Stomach (tissue), 4 donors: ENCODE data around the gene MYZAP.

Experiments used
- CTCF ChIP-seq, 7 experiments: fragments of 450-650 bp in 4 of 7; fragments of 200-600 bp in 3 of 7; sonication (generic) in 3 of 7; IDR thresholded peaks; one replicate each; pipeline ENCODE4 v1.5.1; 2016 to 2019; ENCODE audit warnings: antibody characterized with exemption in 7 of 7, control low read depth in 2 of 7, mild to moderate bottlenecking in 1 of 7
- EP300 ChIP-seq: sonication (generic); formaldehyde crosslinking; IDR thresholded peaks from one replicate; pipeline ENCODE4 v1.6.1; 2017; ENCODE audit warnings: antibody characterized with exemption
- POLR2A ChIP-seq, 4 donors: fragments of 450-650 bp; IDR thresholded peaks; one replicate each; pipeline ENCODE4 v1.6.1; 2016; ENCODE audit warnings: antibody characterized with exemption in 4 of 4, control low read depth in 2 of 4, mild to moderate bottlenecking in 1 of 4, moderate library complexity in 1 of 4
- POLR2AphosphoS5 ChIP-seq, 3 donors: sonication (generic); formaldehyde crosslinking; IDR thresholded peaks; one replicate each; pipeline ENCODE4 v1.6.1; 2016; ENCODE audit warnings: antibody characterized with exemption in 3 of 3

- no peak for TF ChIP-seq EP300
- no peak for TF ChIP-seq CTCF (IDR thresholded peaks at IDR 0.05)
- no peak for TF ChIP-seq POLR2AphosphoS5 (IDR thresholded peaks at IDR 0.05)
- no peak for TF ChIP-seq POLR2A (IDR thresholded peaks at IDR 0.05)
Observed at GRCh38 chr15:57552678-57553334, 38.9 kb upstream of the MYZAP start.
